A549 (cell line): ENCODE data around the gene ZP3. TPM values are rescaled to one million over a fixed set of nuclear protein-coding genes. Genes with fewer than 3 reads are reported as not detected.
"Not testable (repeated sequence)": the region's sequence is repeated elsewhere in the genome, so short reads cannot be mapped to it uniquely, and the experiment has no call there.

Experiments
- ATAC-seq, 2 experiments: fragments of 200-7000 bp in 1 of 2; fragments of >200 bp in 1 of 2; cut with Nextera tagmentation in 1 of 2; cut with Tn5 transposase in 1 of 2; 3 replicates each; pipeline versions ENCODE4 v1.8.0 to v1.9.1; 2018 to 2020; ENCODE audit warnings: mild to moderate bottlenecking in 1 of 2, moderate library complexity in 1 of 2
- CTCF ChIA-PET: fragments of 300-600 bp; sonication (Branson Sonifier 250); formaldehyde crosslinking; extraction: SDS; loops from one replicate; lab custom pipeline; 2021; ENCODE audit warnings: antibody characterized with exemption, inconsistent platforms; lab: Yijun Ruan, JAX
- POLR2A ChIA-PET: fragments of 350-600 bp; formaldehyde crosslinking; extraction: SDS; loops from one replicate; lab custom pipeline; 2021; ENCODE audit warnings: antibody characterized with exemption, inconsistent platforms; lab: Yijun Ruan, JAX
- DNase-seq, 2 experiments: peaks; one replicate each; pipeline versions ENCODE4 v3.0.0 to v3.0.0-alpha.2; 2011 to 2016; ENCODE audit warnings: low read depth in 1 of 2, low spot score in 1 of 2
- FAIRE-seq: peaks from 2 replicates; lab custom pipeline; 2011; peaks lifted over from hg19 to GRCh38; lab: Jason Lieb, UNC
- H3K27ac ChIP-seq, 2 experiments: fragments of >200 bp; sonication (Bioruptor Twin); formaldehyde crosslinking; 3 replicates each; pipeline ENCODE4 v1.5.1; 2016 to 2017
- H3K4me1 ChIP-seq: fragments of >200 bp; sonication (Bioruptor Twin); formaldehyde crosslinking; 3 replicates; pipeline ENCODE4 v1.6.1; 2016
- H3K4me2 ChIP-seq: fragments of >200 bp; sonication (Bioruptor Twin); formaldehyde crosslinking; 3 replicates; pipeline ENCODE4 v1.6.1; 2016
- H3K4me3 ChIP-seq: fragments of >200 bp; sonication (Bioruptor Twin); formaldehyde crosslinking; 3 replicates; pipeline ENCODE4 v1.5.1; 2016
- H3K9me3 ChIP-seq: fragments of >200 bp; sonication (Bioruptor Twin); formaldehyde crosslinking; 3 replicates; pipeline ENCODE4 v1.6.1; 2016
- BHLHE40 ChIP-seq: IDR thresholded peaks from 2 replicates; pipeline ENCODE4 v1.6.1; 2012; ENCODE audit warnings: low read depth, low read length, inconsistent platforms
- CEBPB ChIP-seq, 2 experiments: fragments of >200 bp in 1 of 2; sonication (Bioruptor Twin) in 1 of 2; formaldehyde crosslinking in 1 of 2; IDR thresholded peaks; 2 replicates each; pipeline ENCODE4 v1.6.1; 2012 to 2016
- CHD2 ChIP-seq: fragments of 150-350 bp; IDR thresholded peaks from 2 replicates; pipeline ENCODE4 v1.6.1; 2014; ENCODE audit warnings: low read length; ENCODE audit not compliant: partially characterized antibody
- ESRRA ChIP-seq: fragments of 150-350 bp; IDR thresholded peaks from 2 replicates; pipeline ENCODE4 v1.6.1; 2014; ENCODE audit warnings: mild to moderate bottlenecking, low read length, borderline replicate concordance
- FOXS1 ChIP-seq: fragments of 250-450 bp; sonication (Bioruptor Pico); IDR thresholded peaks from 2 replicates; pipeline ENCODE4 v1.5.0; 2020; ENCODE audit warnings: mild to moderate bottlenecking, moderate library complexity
- GATA3 ChIP-seq: IDR thresholded peaks from 2 replicates; pipeline ENCODE4 v1.6.1; 2012; ENCODE audit warnings: borderline replicate concordance
- HEYL ChIP-seq: fragments of 250-450 bp; sonication (Bioruptor Pico); IDR thresholded peaks from 2 replicates; pipeline ENCODE4 v1.8.0; 2021; ENCODE audit warnings: mild to moderate bottlenecking, moderate library complexity
- JUNB ChIP-seq: fragments of >200 bp; sonication (Bioruptor Twin); formaldehyde crosslinking; IDR thresholded peaks from 2 replicates; pipeline ENCODE4 v1.6.1; 2016
- MAFK ChIP-seq: fragments of 450-650 bp; IDR thresholded peaks from 2 replicates; pipeline ENCODE4 v1.6.1; 2014; ENCODE audit not compliant: partially characterized antibody
- NPAS2 ChIP-seq: fragments of 250-450 bp; sonication (Bioruptor Pico); IDR thresholded peaks from 2 replicates; pipeline ENCODE4 v1.8.0; 2022; ENCODE audit warnings: mild to moderate bottlenecking, moderate library complexity, borderline replicate concordance
- NR3C1 ChIP-seq: fragments of >200 bp; sonication (Bioruptor Twin); formaldehyde crosslinking; IDR thresholded peaks from 3 replicates; pipeline ENCODE4 v1.6.1; 2017
- PHF8 ChIP-seq: fragments of 200-600 bp; sonication (generic); IDR thresholded peaks from 2 replicates; pipeline ENCODE4 v1.6.1; 2016; ENCODE audit warnings: low read depth, mild to moderate bottlenecking, antibody characterized with exemption, moderate library complexity, borderline replicate concordance
- POLR2A ChIP-seq: IDR thresholded peaks from 2 replicates; pipeline ENCODE4 v1.6.1; 2012; ENCODE audit warnings: mild to moderate bottlenecking, low read length
- RFX5 ChIP-seq: fragments of 450-650 bp; IDR thresholded peaks from 2 replicates; pipeline ENCODE4 v1.7.1; 2014; ENCODE audit warnings: antibody characterized with exemption, mild to moderate bottlenecking, moderate library complexity
- SMC3 ChIP-seq: fragments of >200 bp; sonication (Bioruptor Twin); formaldehyde crosslinking; IDR thresholded peaks from 3 replicates; pipeline ENCODE4 v1.6.1; 2018; ENCODE audit warnings: inconsistent platforms
- ZC3H11A ChIP-seq: fragments of 450-650 bp; IDR thresholded peaks from 2 replicates; pipeline ENCODE4 v1.6.1; 2014; ENCODE audit warnings: antibody characterized with exemption, mild to moderate bottlenecking
- ZFP36 ChIP-seq: fragments of 450-650 bp; IDR thresholded peaks from 2 replicates; pipeline ENCODE4 v1.6.1; 2014; ENCODE audit warnings: borderline replicate concordance; ENCODE audit not compliant: partially characterized antibody
- ZNF302 ChIP-seq: fragments of 250-450 bp; sonication (Bioruptor Pico); IDR thresholded peaks from 2 replicates; pipeline ENCODE4 v1.9.0; 2021; ENCODE audit warnings: inconsistent platforms, mild to moderate bottlenecking, moderate library complexity
- WGBS: methylation state at CpG from one replicate; pipeline ENCODE4 v1.1.6; 2017; ENCODE audit errors: missing lambda C conversion rate; 5-methylcytosine and 5-hydroxymethylcytosine counted together
- polyA plus RNA-seq, 4 experiments: library from polyadenylated mRNA; depleted of rRNA in 3 of 4; stranded (reverse); fragments of >200 nt; fragmentation: RNase III in 1 of 4; extraction: RNeasy Plus Mini Kit Qiagen cat#74134 plus additional on column Dnase treatment in 1 of 4; gene quantifications; 2 replicates in 3 of 4; 3 replicates in 1 of 4; pipeline ENCODE4 v1.2.3, GENCODE V29; 2011 to 2017
- TF ChIP-seq, protein P1 (sequence below): fragments of 150-350 bp; IDR thresholded peaks from 2 replicates; pipeline ENCODE4 v1.6.1; 2014; ENCODE audit warnings: low read depth, mild to moderate bottlenecking, low read length
- TF ChIP-seq, protein P2 (sequence below): fragments of 250-450 bp; sonication (Bioruptor Pico); IDR thresholded peaks from 2 replicates; pipeline ENCODE4 v1.5.0; 2020; ENCODE audit warnings: low read depth, mild to moderate bottlenecking, moderate library complexity
- TF ChIP-seq, protein P3 (sequence below): fragments of >200 bp; sonication (Bioruptor Twin); formaldehyde crosslinking; IDR thresholded peaks from 3 replicates; pipeline ENCODE4 v1.6.1; 2016
- TF ChIP-seq, protein P4 (sequence below): IDR thresholded peaks from 2 replicates; pipeline ENCODE4 v1.6.1; 2012

ZP3 gene
- polyA plus RNA-seq, 2 of the 4 experiments (the other 2 are of a cell fraction) = 21.4 to 26.5 TPM

DNA sequence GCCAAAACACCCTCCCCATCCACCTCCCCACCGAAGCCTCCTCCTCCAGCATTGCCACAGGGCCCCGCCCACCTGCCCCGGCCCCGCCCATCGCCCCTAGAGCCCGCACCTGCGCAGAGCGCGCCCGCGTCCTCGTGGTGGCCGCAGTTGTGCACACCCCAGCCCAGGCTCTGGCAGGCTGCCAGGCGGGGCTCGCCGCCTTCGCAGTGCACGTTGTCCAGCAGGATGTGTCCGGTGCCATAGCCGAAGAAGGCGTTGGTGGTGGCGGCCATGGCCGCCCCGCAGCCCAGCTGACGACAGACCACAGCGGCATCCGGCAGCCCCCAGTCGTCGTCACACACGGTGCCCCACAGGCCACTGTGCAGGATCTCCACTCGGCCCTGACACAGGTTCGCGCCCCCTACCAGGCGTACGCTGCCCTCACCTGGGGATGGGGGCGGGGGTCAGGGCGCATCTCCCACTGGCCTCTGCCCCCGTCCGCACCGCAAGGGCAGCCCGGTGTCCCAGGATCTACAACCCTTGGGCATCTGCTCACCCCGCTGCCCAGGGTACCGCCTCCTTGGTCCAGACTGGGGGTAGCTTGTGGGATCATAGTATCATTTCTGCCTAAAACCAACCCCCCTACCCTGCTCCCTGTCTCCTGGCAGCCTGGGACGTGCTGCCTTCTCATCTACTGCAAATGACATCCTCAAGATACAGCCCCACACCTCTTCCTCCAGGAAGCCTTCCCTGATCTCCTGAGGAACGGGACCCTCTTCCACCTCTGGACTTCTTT lies 27.2 kb upstream of the ZP3 start (continued):
- TF ChIP-seq NPAS2 (CRISPR knock-in tag) (no peak), PHF8 (peak; percentile 76; the same call in 1 of the 2 replicates), JUNB (no peak), POLR2A (peak; percentile 63), ESRRA (no peak), BHLHE40 (no peak), HEYL (CRISPR knock-in tag) (no peak), CHD2 (no peak), RFX5 (no peak)
- TF ChIP-seq, protein P1, sequence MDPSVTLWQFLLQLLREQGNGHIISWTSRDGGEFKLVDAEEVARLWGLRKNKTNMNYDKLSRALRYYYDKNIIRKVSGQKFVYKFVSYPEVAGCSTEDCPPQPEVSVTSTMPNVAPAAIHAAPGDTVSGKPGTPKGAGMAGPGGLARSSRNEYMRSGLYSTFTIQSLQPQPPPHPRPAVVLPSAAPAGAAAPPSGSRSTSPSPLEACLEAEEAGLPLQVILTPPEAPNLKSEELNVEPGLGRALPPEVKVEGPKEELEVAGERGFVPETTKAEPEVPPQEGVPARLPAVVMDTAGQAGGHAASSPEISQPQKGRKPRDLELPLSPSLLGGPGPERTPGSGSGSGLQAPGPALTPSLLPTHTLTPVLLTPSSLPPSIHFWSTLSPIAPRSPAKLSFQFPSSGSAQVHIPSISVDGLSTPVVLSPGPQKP = no peak
- TF ChIP-seq, protein P2, sequence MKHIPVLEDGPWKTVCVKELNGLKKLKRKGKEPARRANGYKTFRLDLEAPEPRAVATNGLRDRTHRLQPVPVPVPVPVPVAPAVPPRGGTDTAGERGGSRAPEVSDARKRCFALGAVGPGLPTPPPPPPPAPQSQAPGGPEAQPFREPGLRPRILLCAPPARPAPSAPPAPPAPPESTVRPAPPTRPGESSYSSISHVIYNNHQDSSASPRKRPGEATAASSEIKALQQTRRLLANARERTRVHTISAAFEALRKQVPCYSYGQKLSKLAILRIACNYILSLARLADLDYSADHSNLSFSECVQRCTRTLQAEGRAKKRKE (CRISPR knock-in tag) = peak; percentile 78; the same call in 1 of the 2 replicates

DNA sequence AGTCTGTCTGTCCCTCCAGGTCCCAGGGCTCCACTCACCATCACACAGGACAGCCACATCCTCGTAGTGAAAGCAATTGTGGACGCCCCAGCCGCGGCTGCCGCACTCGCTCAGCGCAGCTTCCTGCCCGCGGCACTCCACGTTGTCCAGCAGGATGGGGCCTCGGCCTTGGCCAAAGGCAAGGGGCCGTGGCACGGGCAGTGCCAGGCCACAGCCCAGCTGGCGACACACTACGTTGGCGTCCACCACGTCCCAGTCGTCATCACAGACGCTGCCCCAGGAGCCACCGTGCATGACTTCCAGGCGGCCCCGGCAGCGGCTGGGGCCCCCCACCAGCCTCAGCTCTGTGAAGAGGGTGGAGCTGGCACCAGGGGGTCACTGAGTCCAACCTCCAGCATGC lies 24.5 kb upstream of the ZP3 start:
- Histone ChIP-seq H3K9me3 (no peaks in the 10 kb centered on the region), H3K4me3 (no peak overlapping the region), H3K4me2 (no peak overlapping the region), H3K4me1 (peaks cover 30% of the 10 kb centered on the region), H3K27ac (no peak overlapping the region)
- POLR2A ChIA-PET = no interaction called here
- DNase-seq = no peak
- WGBS = 96% methylated on average over 17 of the region's 23 CpGs
- no peak for ATAC-seq
- CTCF ChIA-PET = interaction anchor here (0.6 kb wide), 1 partner anchor 329 kb away, joined by 3 read pairs; no protein-coding TSS in a partner anchor
- TF ChIP-seq NR3C1 (no peak), FOXS1 (no peak), ZFP36 (no peak), SMC3 (no peak), HEYL (CRISPR knock-in tag) (no peak), GATA3 (no peak), ZNF302 (CRISPR knock-in tag) (no peak), CEBPB (IDR thresholded peaks at IDR 0.05) (no peak), ZC3H11A (no peak)
- TF ChIP-seq, protein P3, sequence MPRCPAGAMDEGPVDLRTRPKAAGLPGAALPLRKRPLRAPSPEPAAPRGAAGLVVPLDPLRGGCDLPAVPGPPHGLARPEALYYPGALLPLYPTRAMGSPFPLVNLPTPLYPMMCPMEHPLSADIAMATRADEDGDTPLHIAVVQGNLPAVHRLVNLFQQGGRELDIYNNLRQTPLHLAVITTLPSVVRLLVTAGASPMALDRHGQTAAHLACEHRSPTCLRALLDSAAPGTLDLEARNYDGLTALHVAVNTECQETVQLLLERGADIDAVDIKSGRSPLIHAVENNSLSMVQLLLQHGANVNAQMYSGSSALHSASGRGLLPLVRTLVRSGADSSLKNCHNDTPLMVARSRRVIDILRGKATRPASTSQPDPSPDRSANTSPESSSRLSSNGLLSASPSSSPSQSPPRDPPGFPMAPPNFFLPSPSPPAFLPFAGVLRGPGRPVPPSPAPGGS = no peak
- TF ChIP-seq, protein P4, sequence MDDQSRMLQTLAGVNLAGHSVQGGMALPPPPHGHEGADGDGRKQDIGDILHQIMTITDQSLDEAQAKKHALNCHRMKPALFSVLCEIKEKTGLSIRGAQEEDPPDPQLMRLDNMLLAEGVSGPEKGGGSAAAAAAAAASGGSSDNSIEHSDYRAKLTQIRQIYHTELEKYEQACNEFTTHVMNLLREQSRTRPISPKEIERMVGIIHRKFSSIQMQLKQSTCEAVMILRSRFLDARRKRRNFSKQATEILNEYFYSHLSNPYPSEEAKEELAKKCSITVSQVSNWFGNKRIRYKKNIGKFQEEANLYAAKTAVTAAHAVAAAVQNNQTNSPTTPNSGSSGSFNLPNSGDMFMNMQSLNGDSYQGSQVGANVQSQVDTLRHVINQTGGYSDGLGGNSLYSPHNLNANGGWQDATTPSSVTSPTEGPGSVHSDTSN = no peak
- FAIRE-seq = no peak

DNA sequence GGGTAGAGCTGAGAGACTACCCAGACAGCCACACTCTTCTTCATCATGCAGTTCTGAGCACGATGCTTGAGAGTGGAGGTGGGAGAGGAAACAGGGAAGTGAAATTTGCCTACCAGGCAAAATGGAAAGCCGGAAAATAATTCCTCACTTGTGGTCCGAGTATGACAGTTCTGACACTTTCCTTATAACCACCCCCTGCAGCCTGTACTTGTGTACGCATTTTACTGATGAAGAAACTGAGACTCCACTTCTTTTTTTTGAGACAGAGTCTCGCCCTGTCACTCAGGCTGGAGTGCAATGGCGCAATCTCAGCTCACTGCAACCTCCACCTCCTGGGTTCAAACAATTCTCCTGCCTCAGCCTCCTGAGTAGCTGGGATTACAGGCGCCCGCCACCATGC lies 21.7 kb upstream of the ZP3 start:
- H3K27ac ChIP-seq, ATAC-seq, DNase-seq, H3K4me2 ChIP-seq, H3K4me3 ChIP-seq, FAIRE-seq, H3K9me3 ChIP-seq, POLR2A ChIA-PET, CTCF ChIA-PET: not testable (repeated sequence)
- H3K4me1 ChIP-seq = peaks cover 16% of the 10 kb centered on the region; the same call in 2 of the 3 replicates
- WGBS = 88% methylated on average over 8 of the region's 8 CpGs
- TF ChIP-seq MAFK = peak; percentile 65
